GM23338 (cell line): ENCODE measurements around the gene PLEKHB1. TPM values are rescaled to one million over a fixed set of nuclear protein-coding genes. Genes with fewer than 3 reads are reported as not detected.

Source experiments
- ATAC-seq: fragments of 200-7000 bp; cut with Tn5 transposase; 3 replicates; pipeline ENCODE4 v1.9.1; 2020
- DNase-seq: peaks from one replicate; pipeline ENCODE4 v3.0.0-alpha.2; 2015; ENCODE audit warnings: low spot score
- H2AFZ ChIP-seq: fragments of 200-600 bp; sonication (generic); 2 replicates; pipeline ENCODE4 v1.8.0; 2016; ENCODE audit warnings: antibody characterized with exemption, mild to moderate bottlenecking, moderate library complexity
- H3F3A ChIP-seq: fragments of 200-600 bp; sonication (generic); replicated peaks from 2 replicates; pipeline ENCODE4 v1.8.0; 2017; ENCODE audit warnings: antibody characterized with exemption, mixed run types, low read depth
- H3K27ac ChIP-seq: fragments of 200-600 bp; sonication (generic); 2 replicates; pipeline ENCODE4 v1.6.1; 2016; ENCODE audit warnings: low read depth
- H3K27me3 ChIP-seq: fragments of 200-600 bp; sonication (generic); 2 replicates; pipeline ENCODE4 v1.8.0; 2016; ENCODE audit warnings: mild to moderate bottlenecking, mixed run types, moderate library complexity; ENCODE audit not compliant: insufficient read depth
- H3K36me3 ChIP-seq: fragments of 200-600 bp; sonication (generic); 2 replicates; pipeline ENCODE4 v1.8.0; 2016; ENCODE audit warnings: mild to moderate bottlenecking; ENCODE audit not compliant: insufficient read depth
- H3K4me1 ChIP-seq: fragments of 200-600 bp; sonication (generic); 2 replicates; pipeline ENCODE4 v1.8.0; 2016; ENCODE audit warnings: mild to moderate bottlenecking, moderate library complexity; ENCODE audit not compliant: insufficient read depth
- H3K4me2 ChIP-seq: fragments of 200-600 bp; sonication (generic); 2 replicates; pipeline ENCODE4 v1.7.1; 2017; ENCODE audit warnings: mixed run types
- H3K4me3 ChIP-seq: fragments of 200-600 bp; sonication (generic); 2 replicates; pipeline ENCODE4 v1.6.1; 2016; ENCODE audit warnings: mixed run types
- H3K79me2 ChIP-seq: fragments of 200-600 bp; sonication (generic); replicated peaks from 2 replicates; pipeline ENCODE4 v1.8.0; 2017; ENCODE audit warnings: mild to moderate bottlenecking; ENCODE audit not compliant: insufficient read depth
- H3K9me2 ChIP-seq: fragments of 200-600 bp; sonication (generic); 2 replicates; pipeline ENCODE4 v1.8.0; 2017; ENCODE audit not compliant: insufficient read depth
- H4K20me1 ChIP-seq: fragments of 200-600 bp; sonication (generic); replicated peaks from 2 replicates; pipeline ENCODE4 v1.8.0; 2017; ENCODE audit warnings: mild to moderate bottlenecking; ENCODE audit not compliant: insufficient read depth
- H3K27ac Mint-ChIP-seq: 2 replicates; pipeline ENCODE4 v1.8.0; 2020; ENCODE audit warnings: inconsistent platforms, mild to moderate bottlenecking, moderate library complexity, mixed read lengths
- H3K27me3 Mint-ChIP-seq: 3 replicates; pipeline ENCODE4 v1.8.0; 2022; ENCODE audit warnings: low read depth, mild to moderate bottlenecking, moderate library complexity, mixed read lengths, inconsistent platforms; ENCODE audit not compliant: insufficient read depth, poor library complexity
- H3K36me3 Mint-ChIP-seq: 3 replicates; pipeline ENCODE4 v1.8.0; 2021; ENCODE audit warnings: low read depth, mild to moderate bottlenecking, inconsistent platforms, moderate library complexity, mixed read lengths
- H3K4me1 Mint-ChIP-seq: 3 replicates; pipeline ENCODE4 v1.8.0; 2020; ENCODE audit warnings: mild to moderate bottlenecking, inconsistent platforms, mixed read lengths
- H3K4me3 Mint-ChIP-seq: 3 replicates; pipeline ENCODE4 v1.8.0; 2021; ENCODE audit warnings: moderate library complexity, mild to moderate bottlenecking, inconsistent platforms, mixed read lengths
- H3K9me3 Mint-ChIP-seq: 3 replicates; pipeline ENCODE4 v1.8.0; 2020; ENCODE audit warnings: moderate library complexity, mild to moderate bottlenecking, inconsistent platforms, mixed read lengths
- CREB1 ChIP-seq: fragments of 250-450 bp; sonication (Bioruptor Pico); IDR thresholded peaks from 2 replicates; pipeline ENCODE4 v1.5.0; 2020; ENCODE audit warnings: low read depth, mild to moderate bottlenecking, moderate library complexity
- CTCF ChIP-seq, 2 experiments: fragments of 200-600 bp in 1 of 2; sonication (generic) in 1 of 2; conservative IDR thresholded peaks; 2 replicates each; pipeline versions ENCODE4 v1.5.1 to v1.6.1; 2016 to 2017; ENCODE audit warnings: antibody characterized with exemption in 2 of 2, low read depth in 2 of 2, mild to moderate bottlenecking in 2 of 2, moderate library complexity in 1 of 2
- ETS1 ChIP-seq: IDR thresholded peaks from 2 replicates; pipeline ENCODE4 v1.6.1; 2016; ENCODE audit warnings: antibody characterized with exemption
- EZH2 ChIP-seq: fragments of 200-600 bp; sonication (generic); IDR thresholded peaks from one replicate; pipeline ENCODE4 v1.8.0; 2017; ENCODE audit warnings: antibody characterized with exemption, mild to moderate bottlenecking, low read depth; ENCODE audit not compliant: unreplicated experiment
- EZH2phosphoT487 ChIP-seq: fragments of 200-600 bp; sonication (generic); IDR thresholded peaks from one replicate; pipeline ENCODE4 v1.8.1; 2018; ENCODE audit warnings: antibody characterized with exemption; ENCODE audit not compliant: unreplicated experiment
- JUNB ChIP-seq: IDR thresholded peaks from one replicate; pipeline ENCODE4 v1.6.1; 2016; ENCODE audit warnings: antibody characterized with exemption; ENCODE audit not compliant: unreplicated experiment
- NANOG ChIP-seq: IDR thresholded peaks from 2 replicates; pipeline ENCODE4 v1.6.1; 2016; ENCODE audit warnings: antibody characterized with exemption, borderline replicate concordance
- POLR2AphosphoS5 ChIP-seq: IDR thresholded peaks from 2 replicates; pipeline ENCODE4 v1.6.1; 2016; ENCODE audit warnings: antibody characterized with exemption, low read depth
- REST ChIP-seq: IDR thresholded peaks from one replicate; pipeline ENCODE4 v1.6.1; 2018; ENCODE audit warnings: antibody characterized with exemption; ENCODE audit not compliant: unreplicated experiment
- STAT1 ChIP-seq: IDR thresholded peaks from one replicate; pipeline ENCODE4 v1.6.1; 2016; ENCODE audit warnings: antibody characterized with exemption; ENCODE audit not compliant: unreplicated experiment
- ZNF114 ChIP-seq: fragments of 250-450 bp; sonication (Bioruptor Pico); IDR thresholded peaks from 2 replicates; pipeline ENCODE4 v1.5.0; 2020; ENCODE audit warnings: mild to moderate bottlenecking, moderate library complexity
- ZNF331 ChIP-seq: fragments of 250-450 bp; sonication (Bioruptor Pico); IDR thresholded peaks from 2 replicates; pipeline ENCODE4 v1.5.0; 2020; ENCODE audit warnings: low read depth, mild to moderate bottlenecking, moderate library complexity
- ZNF462 ChIP-seq: fragments of 250-450 bp; sonication (Bioruptor Pico); IDR thresholded peaks from 2 replicates; pipeline ENCODE4 v1.5.0; 2020; ENCODE audit warnings: mild to moderate bottlenecking, moderate library complexity
- polyA plus RNA-seq: library from polyadenylated mRNA; unstranded; fragments of >200 nt; fragmentation: Nextera tagmentation; extraction: Ambion mirVana; gene quantifications from 2 replicates; pipeline ENCODE4 v1.2.1, GENCODE V29; 2016
- total RNA-seq: library from RNA; depleted of rRNA; stranded (reverse); fragments of >200 nt; shearing (Covaris generic); gene quantifications from 2 replicates; pipeline ENCODE4 v1.2.3, GENCODE V29; 2014

Gene PLEKHB1
- total and polyA plus RNA-seq, 2 experiments from 2014 or later, result 20.1 to 20.8 TPM

- Histone ChIP-seq H4K20me1 (no peaks in the 10 kb centered on the region), H3K36me3 (no peaks in the 10 kb centered on the region), H3F3A (no peaks in the 10 kb centered on the region), H3K27ac (no peak overlapping the region), H2AFZ (0 out of 2 replicates have a peak overlapping the region, but pooled peaks have one; percentile 4), H3K9me2 (peaks cover 6% of the 10 kb centered on the region; the same call in 1 of the 2 replicates), H3K27me3 (peaks cover 24% of the 10 kb centered on the region), H3K4me2 (no peak overlapping the region), H3K4me1 (peaks cover 7% of the 10 kb centered on the region; the same call in 1 of the 2 replicates), H3K79me2 (no peaks in the 10 kb centered on the region), H3K4me3 (no peak overlapping the region)
- no peak for ATAC-seq
- H3K27ac Mint-ChIP-seq, result no peak overlapping the region
- H3K9me3 Mint-ChIP-seq, result no peaks in the 10 kb centered on the region
- peaks cover 7% of the 10 kb centered on the region; the same call in 1 of the 3 replicates for H3K4me1 Mint-ChIP-seq
- DNase-seq, result no peak
- no peak overlapping the region for H3K4me3 Mint-ChIP-seq
- H3K36me3 Mint-ChIP-seq, result no peaks in the 10 kb centered on the region
- no peak for TF ChIP-seq EZH2
- TF ChIP-seq CTCF (conservative IDR thresholded peaks at IDR 0.05; ENCODE audit: low read depth in 2 of 2), result no peak
- no peak for TF ChIP-seq ZNF462
- TF ChIP-seq EZH2phosphoT487, result no peak
- no peak for TF ChIP-seq ETS1
- TF ChIP-seq CREB1, result no peak
- no peak for TF ChIP-seq ZNF114 (CRISPR knock-in tag)
- TF ChIP-seq ZNF331 (CRISPR knock-in tag), result no peak
- no peak for TF ChIP-seq REST
- TF ChIP-seq NANOG, result no peak
- TF ChIP-seq JUNB, result no peak
- TF ChIP-seq STAT1, result no peak
- TF ChIP-seq POLR2AphosphoS5, result no peak
- peaks cover 20% of the 10 kb centered on the region for H3K27me3 Mint-ChIP-seq
Measured at GRCh38 chr11:73637012-73637411, 9.4 kb upstream of the PLEKHB1 start.
